SK-N-SH (cell line): ENCODE results near the gene TNRC6C. TPM values are rescaled to one million over a fixed set of nuclear protein-coding genes. Genes with fewer than 3 reads are reported as not detected.
"Not testable (repeated sequence)": the region's sequence is repeated elsewhere in the genome, so short reads cannot be mapped to it uniquely, and the experiment has no call there.

ENCODE experiments used
- CTCF ChIA-PET: fragments of 300-600, 350-600 bp; formaldehyde crosslinking; extraction: SDS; loops from one replicate; lab custom pipeline; 2021; lab: Yijun Ruan, JAX
- POLR2A ChIA-PET: fragments of 350-600 bp; sonication (Branson Sonifier 250); formaldehyde crosslinking; extraction: SDS; loops from one replicate; lab custom pipeline; 2020; ENCODE audit warnings: antibody characterized with exemption, inconsistent platforms; lab: Yijun Ruan, JAX
- DNase-seq: peaks from one replicate; pipeline ENCODE4 v3.0.0; 2012
- H2AFZ ChIP-seq: fragments of 200-600 bp; sonication (generic); 2 replicates; pipeline ENCODE4 v1.8.1; 2016; ENCODE audit warnings: antibody characterized with exemption, mild to moderate bottlenecking, low read depth
- H3F3A ChIP-seq: fragments of 200-600 bp; sonication (generic); replicated peaks from 2 replicates; pipeline ENCODE3; 2016; ENCODE audit warnings: antibody characterized with exemption, mild to moderate bottlenecking; ENCODE audit not compliant: insufficient read depth
- H3K27ac ChIP-seq, 2 experiments: fragments of 200-500 bp in 1 of 2; fragments of 200-600 bp in 1 of 2; sonication (Bioruptor generic) in 1 of 2; sonication (generic), shearing (Covaris generic) in 1 of 2; 2 replicates each; pipeline versions ENCODE4 v1.5.1 to v1.6.1; 2014 to 2016; ENCODE audit warnings: low read depth in 2 of 2, inconsistent platforms in 1 of 2, low read length in 1 of 2, mild to moderate bottlenecking in 1 of 2, mixed read lengths in 1 of 2
- H3K27me3 ChIP-seq: fragments of 200-600 bp; sonication (generic), shearing (Covaris generic); 2 replicates; pipeline ENCODE4 v1.6.1; 2016; ENCODE audit warnings: mixed run types; ENCODE audit not compliant: insufficient read depth
- H3K36me3 ChIP-seq, 2 experiments: fragments of 200-500 bp in 1 of 2; fragments of 200-600 bp in 1 of 2; sonication (Bioruptor generic) in 1 of 2; sonication (generic) in 1 of 2; replicated peaks in 1 of 2; 2 replicates each; pipeline versions ENCODE3 to v1.5.1; 2014 to 2016; ENCODE audit warnings: low read length in 1 of 2, mild to moderate bottlenecking in 1 of 2; ENCODE audit not compliant: insufficient read depth in 2 of 2, control insufficient read depth in 1 of 2
- H3K4me1 ChIP-seq, 2 experiments: fragments of 200-500 bp in 1 of 2; fragments of 200-600 bp in 1 of 2; sonication (Bioruptor generic) in 1 of 2; sonication (generic), shearing (Covaris generic) in 1 of 2; 2 replicates each; pipeline versions ENCODE4 v1.5.1 to v1.6.1; 2014 to 2016; ENCODE audit warnings: low read depth in 1 of 2, low read length in 1 of 2, mixed run types in 1 of 2; ENCODE audit not compliant: insufficient read depth in 2 of 2, control insufficient read depth in 1 of 2
- H3K4me2 ChIP-seq: fragments of 200-600 bp; sonication (generic), shearing (Covaris generic); 2 replicates; pipeline ENCODE4 v1.6.1; 2017; ENCODE audit warnings: mixed run types
- H3K4me3 ChIP-seq, 2 experiments: fragments of 200-500 bp in 1 of 2; fragments of 200-600 bp in 1 of 2; sonication (Bioruptor generic) in 1 of 2; sonication (generic), shearing (Covaris generic) in 1 of 2; 2 replicates each; pipeline versions ENCODE4 v1.5.1 to v1.8.1; 2014 to 2016; ENCODE audit warnings: low read depth in 2 of 2, inconsistent platforms in 1 of 2, low read length in 1 of 2, mild to moderate bottlenecking in 1 of 2, mixed read lengths in 1 of 2, moderate library complexity in 1 of 2
- H3K79me2 ChIP-seq: fragments of 200-600 bp; sonication (generic); 2 replicates; pipeline ENCODE4 v1.8.1; 2017; ENCODE audit warnings: mild to moderate bottlenecking; ENCODE audit not compliant: insufficient read depth
- H3K9ac ChIP-seq: fragments of 200-600 bp; sonication (generic); 2 replicates; pipeline ENCODE4 v1.6.1; 2017; ENCODE audit warnings: mixed run types
- H3K9me2 ChIP-seq: fragments of 200-600 bp; sonication (generic); 2 replicates; pipeline ENCODE4 v1.6.1; 2017; ENCODE audit warnings: mixed run types
- H3K9me3 ChIP-seq: fragments of 200-600 bp; sonication (generic); 2 replicates; pipeline ENCODE4 v1.6.1; 2017; ENCODE audit warnings: mixed run types, mild to moderate bottlenecking, moderate library complexity
- H4K20me1 ChIP-seq: fragments of 200-600 bp; sonication (generic); 2 replicates; pipeline ENCODE4 v1.6.1; 2017; ENCODE audit warnings: mild to moderate bottlenecking, mixed run types; ENCODE audit not compliant: insufficient read depth
- CTCF ChIP-seq: fragments of 200-600 bp; sonication (generic); IDR thresholded peaks from 2 replicates; pipeline ENCODE4 v1.6.1; 2017; ENCODE audit warnings: antibody characterized with exemption, mild to moderate bottlenecking, moderate library complexity
- EZH2phosphoT487 ChIP-seq: fragments of 200-600 bp; sonication (generic); IDR thresholded peaks from 2 replicates; pipeline ENCODE4 v1.6.1; 2017; ENCODE audit warnings: low read depth, mixed run types, mild to moderate bottlenecking, antibody characterized with exemption, moderate library complexity, borderline replicate concordance
- FOXJ3 ChIP-seq: sonication (generic); formaldehyde crosslinking; IDR thresholded peaks from 2 replicates; pipeline ENCODE4 v1.5.1; 2020; ENCODE audit warnings: mild to moderate bottlenecking, missing genetic modification reagents
- MAX ChIP-seq: IDR thresholded peaks from 2 replicates; pipeline ENCODE4 v1.4.0; 2012; ENCODE audit warnings: low read depth
- MEF2A ChIP-seq: IDR thresholded peaks from 2 replicates; pipeline ENCODE4 v1.4.0; 2012; ENCODE audit warnings: low read depth, borderline replicate concordance
- MXI1 ChIP-seq: IDR thresholded peaks from 2 replicates; pipeline ENCODE4 v1.6.1; 2012; ENCODE audit warnings: mild to moderate bottlenecking, low read depth, low read length, improper control_type of control experiment
- NFIC ChIP-seq: IDR thresholded peaks from 2 replicates; pipeline ENCODE4 v1.4.0; 2012; ENCODE audit warnings: borderline replicate concordance
- NRF1 ChIP-seq: IDR thresholded peaks from 2 replicates; pipeline ENCODE4 v1.6.1; 2012; ENCODE audit warnings: low read depth, mild to moderate bottlenecking, low read length
- PBX3 ChIP-seq: IDR thresholded peaks from 2 replicates; pipeline ENCODE4; 2012
- POLR2AphosphoS5 ChIP-seq: IDR thresholded peaks from 2 replicates; pipeline ENCODE4 v1.6.1; 2012; ENCODE audit warnings: low read depth, low read length
- RAD21 ChIP-seq: IDR thresholded peaks from 2 replicates; pipeline ENCODE4 v1.6.1; 2012; ENCODE audit warnings: mild to moderate bottlenecking, low read length
- RCOR1 ChIP-seq: fragments of 150-350 bp; IDR thresholded peaks from 2 replicates; pipeline ENCODE4 v1.6.1; 2017; ENCODE audit warnings: antibody characterized with exemption, low read length
- RXRA ChIP-seq: IDR thresholded peaks from 2 replicates; pipeline ENCODE4 v1.4.0; 2012; ENCODE audit warnings: low read depth, mild to moderate bottlenecking, borderline replicate concordance
- YY1 ChIP-seq: IDR thresholded peaks from 2 replicates; pipeline ENCODE4 v1.4.0; 2012; ENCODE audit warnings: low read depth, mild to moderate bottlenecking
- WGBS: methylation state at CpG from one replicate; pipeline ENCODE4 v1.1.6; 2017; ENCODE audit warnings: low lambda C conversion rate; 5-methylcytosine and 5-hydroxymethylcytosine counted together
- polyA plus RNA-seq, 3 experiments: library from polyadenylated mRNA; depleted of rRNA; stranded (reverse); fragments of >200 nt; gene quantifications; 2 replicates each; pipeline ENCODE4 v1.2.3, GENCODE V29; 2012

Gene TNRC6C
- polyA plus RNA-seq, 1 of the 3 experiments (the other 2 are of a cell fraction): 2.2 TPM

- TF ChIP-seq RAD21 (no peak), FOXJ3 (CRISPR knock-in tag) (no peak), EZH2phosphoT487 (no peak)
Observed at GRCh38 chr17:77968788-77969187, 10.3 kb downstream of the TNRC6C start (continued).

- not testable (repeated sequence) for H3K9ac ChIP-seq
- whole genome bisulfite sequencing: 76% methylated on average over 3 of the region's 3 CpGs
Observed at GRCh38 chr17:77972271-77972670, 13.8 kb downstream of the TNRC6C start.

GRCh38 chr17:77973953-77974352 lies 15.4 kb downstream of the TNRC6C start:
- H3F3A ChIP-seq: no peaks in the 10 kb centered on the region
- POLR2A ChIA-PET: no interaction called here
- H3K9ac ChIP-seq: no peak overlapping the region
- no peak overlapping the region for H3K27ac ChIP-seq
- TF ChIP-seq NRF1 (no peak), EZH2phosphoT487 (no peak), POLR2AphosphoS5 (no peak), YY1 (no peak), NFIC (no peak), MAX (no peak), MEF2A (no peak), MXI1 (no peak), RAD21 (no peak), PBX3 (no peak), RCOR1 (no peak), RXRA (no peak), FOXJ3 (CRISPR knock-in tag) (no peak)
- TF ChIP-seq, all 33 proteins: peak for 0
- Histone ChIP-seq H3K4me3 (no peak overlapping the region), H2AFZ (no peak overlapping the region), H3K9me2 (no peaks in the 10 kb centered on the region), H3K4me1 (no peaks in the 10 kb centered on the region), H3K9me3 (no peaks in the 10 kb centered on the region), H3K4me2 (no peak overlapping the region), H3K27me3 (no peaks in the 10 kb centered on the region), H3K36me3 (no peaks in the 10 kb centered on the region), H3K79me2 (peaks cover 43% of the 10 kb centered on the region), H4K20me1 (peaks cover 17% of the 10 kb centered on the region)
- DNase-seq: no peak
- 82% methylated on average over 2 of the region's 2 CpGs for WGBS
- CTCF ChIA-PET: interaction anchor here (1.4 to 1.8 kb wide), 2 partner anchors 45 to 431 kb away, joined by 5 to 6 read pairs; no protein-coding TSS in a partner anchor

More at GRCh38 chr17:77972271-77972670, 13.8 kb downstream of the TNRC6C start:
- H3K27ac ChIP-seq, DNase-seq, H3K9me3 ChIP-seq, H3F3A ChIP-seq, H3K4me1 ChIP-seq, H3K4me2 ChIP-seq, H2AFZ ChIP-seq, H3K36me3 ChIP-seq, H3K27me3 ChIP-seq, H3K4me3 ChIP-seq, H3K9me2 ChIP-seq: not testable (repeated sequence)
- peak; percentile 26; the same call in 1 of the 2 replicates for TF ChIP-seq CTCF
- Histone ChIP-seq H4K20me1 (peaks cover 30% of the 10 kb centered on the region), H3K79me2 (peaks cover 55% of the 10 kb centered on the region)
- POLR2A ChIA-PET: interaction anchor here (3.3 kb wide), 1 partner anchor 14 kb away, joined by 11 read pairs; the partner anchor contains the start of gene TNRC6C
- CTCF ChIA-PET: interaction anchor here (0.6 to 3.4 kb wide), 9 partner anchors 12 to 139 kb away, joined by 3 to 9 read pairs (median 3); partner anchors contain the start of gene TNRC6C
